SW 1271 (cell line): ENCODE data around the gene LPAR3.
"Not testable (repeated sequence)": the region's sequence is repeated elsewhere in the genome, so short reads cannot be mapped to it uniquely, and the experiment has no call there.

Experiments
- DNase-seq, 2 experiments: peaks; one replicate each; lab custom pipeline; 2025; lab: John Stamatoyannopoulos, UW

LPAR3 gene

GRCh38 chr1:84907095-84907827 is 14.3 kb upstream of the LPAR3 start:
- no peak for DNase-seq

- DNase-seq = not testable (repeated sequence)
These were observed 9.7 kb upstream of the LPAR3 start for GRCh38 chr1:84902727-84903126.

DNA sequence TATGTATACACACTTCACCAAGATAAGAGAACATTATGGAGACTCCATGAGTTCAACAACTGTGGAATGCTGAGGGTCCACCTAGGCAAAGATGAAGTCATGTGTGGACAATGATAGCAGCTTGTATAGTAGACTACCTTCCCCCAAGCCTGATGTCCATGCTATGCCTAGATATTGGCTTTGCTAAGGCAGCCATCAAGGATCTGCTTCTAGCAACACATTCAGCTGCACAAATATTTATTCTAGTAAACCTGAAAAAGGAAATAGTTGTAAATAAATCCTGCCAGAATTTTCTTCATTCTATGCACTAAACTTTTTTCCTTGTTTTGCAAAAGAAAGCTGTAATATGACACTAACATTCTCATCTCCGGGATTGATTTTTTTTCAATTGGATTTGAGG is 7.0 kb upstream of the LPAR3 start:
- no peak for DNase-seq

DNA sequence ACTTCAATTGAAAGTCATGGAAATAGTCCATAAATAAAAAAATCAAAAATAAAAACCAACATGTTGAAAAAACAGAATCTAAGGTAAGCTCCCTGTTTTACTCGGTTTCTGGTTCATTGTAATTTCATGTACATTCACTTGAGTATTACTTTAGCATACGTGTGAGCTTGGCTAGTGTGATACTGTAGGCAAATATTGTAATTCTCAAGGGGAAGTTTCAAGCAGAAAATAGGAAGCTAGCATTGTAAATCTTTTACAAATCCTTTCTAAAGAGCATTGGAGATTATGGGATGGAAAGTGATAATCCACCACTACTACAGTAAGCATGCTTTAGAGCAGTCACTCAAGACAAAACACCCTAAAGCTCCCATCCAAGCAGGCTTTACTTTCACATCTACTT is 3.3 kb upstream of the LPAR3 start:
- DNase-seq = no peak

DNA sequence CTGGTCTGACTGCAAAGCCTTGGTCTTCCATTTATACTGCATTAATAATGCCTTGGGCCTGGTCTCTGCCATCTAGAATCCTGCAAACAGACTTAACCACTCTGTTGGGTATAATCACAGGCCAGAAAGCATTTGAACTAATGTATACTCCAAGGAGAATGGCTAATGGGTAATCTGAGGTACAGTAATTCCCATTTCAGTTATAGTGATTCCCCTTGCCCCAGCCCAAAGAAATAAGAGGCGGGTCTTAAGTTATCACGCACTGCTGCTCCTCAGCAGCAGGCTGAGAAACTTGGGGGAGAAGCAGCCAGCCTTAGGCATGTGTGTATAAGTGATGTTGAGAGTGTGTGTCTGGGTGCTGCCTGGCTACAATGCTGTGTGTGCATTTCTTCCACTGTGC is 2.4 kb downstream of the LPAR3 start:
- no peak for DNase-seq

DNA sequence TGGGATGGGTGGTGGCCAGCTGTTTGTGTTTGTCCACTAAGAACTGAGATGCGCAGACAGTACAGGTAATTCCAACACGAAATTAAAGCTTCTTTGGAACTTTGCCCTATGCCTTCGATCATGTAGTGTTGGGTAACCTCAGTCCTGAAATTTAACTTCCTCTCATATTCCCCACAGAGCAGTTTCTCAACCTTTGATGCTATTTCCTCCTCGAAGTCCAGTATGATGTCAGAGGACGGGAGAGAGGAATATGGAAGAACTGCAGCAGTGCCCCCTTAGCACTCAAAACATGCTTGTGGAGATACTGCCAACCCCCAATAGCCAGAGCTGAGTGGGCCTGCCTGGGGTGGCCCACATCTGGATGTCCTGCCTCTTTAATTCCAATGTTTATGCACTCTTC is 3.6 kb downstream of the LPAR3 start:
- no peak for DNase-seq

- no peak for DNase-seq
These were observed 4.3 kb downstream of the LPAR3 start for GRCh38 chr1:84888753-84889152.

GRCh38 chr1:84887261-84887934 is 5.6 kb downstream of the LPAR3 start:
- no peak for DNase-seq

GRCh38 chr1:84885469-84885868 is 7.5 kb downstream of the LPAR3 start:
- DNase-seq = no peak

DNA sequence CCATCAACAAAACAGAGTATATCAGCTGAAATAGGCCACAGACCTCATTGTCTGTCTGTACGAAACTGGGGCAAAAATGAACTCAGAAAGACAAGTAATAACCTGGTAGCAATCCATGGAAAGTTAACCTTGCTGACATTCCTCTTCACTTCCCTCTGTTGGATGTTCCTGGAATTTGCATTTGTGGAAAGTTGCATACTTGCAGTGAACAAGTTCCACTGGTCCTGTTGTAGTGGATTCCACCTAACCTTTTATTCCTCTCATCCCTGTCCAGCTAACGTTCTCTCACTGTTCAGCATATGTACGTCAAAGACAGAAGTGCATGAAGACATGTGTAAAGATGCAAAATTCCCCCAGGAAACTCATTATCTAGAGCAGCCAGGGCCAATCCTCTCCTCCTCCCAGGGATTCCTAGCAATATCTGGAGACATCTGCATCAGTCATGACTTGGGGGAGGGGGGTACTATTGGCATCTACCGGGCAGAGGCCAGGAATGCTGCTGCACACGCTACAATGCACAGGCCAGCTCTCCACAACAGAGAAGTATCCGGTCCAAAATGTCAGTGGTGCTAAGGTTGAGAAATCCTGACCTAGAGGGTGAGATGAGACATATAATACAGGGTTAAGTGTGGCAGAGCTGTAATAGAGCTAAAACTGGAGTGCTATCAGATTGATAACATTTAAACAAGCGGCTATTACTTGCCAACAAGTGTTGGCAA is 8.2 kb downstream of the LPAR3 start:
- DNase-seq = no peak

DNA sequence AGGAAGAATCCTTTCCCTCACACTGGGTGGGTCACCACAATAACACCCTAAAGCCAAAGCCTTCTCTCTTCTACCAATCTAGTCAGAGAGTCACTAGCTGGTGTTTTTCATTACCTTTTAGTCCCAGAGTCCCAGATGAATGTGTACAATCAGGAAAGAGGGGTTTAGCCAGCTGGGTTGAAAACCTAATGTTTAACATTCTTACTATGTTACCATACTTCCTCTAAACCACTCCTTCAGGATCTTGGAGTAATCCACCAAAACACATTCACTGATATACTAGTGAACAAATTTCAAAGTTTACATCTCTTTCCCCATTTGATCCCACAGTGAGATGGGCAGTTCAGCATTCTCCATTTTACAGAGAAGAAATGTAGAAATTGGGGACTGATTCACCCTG is 9.7 kb downstream of the LPAR3 start:
- no peak for DNase-seq

DNA sequence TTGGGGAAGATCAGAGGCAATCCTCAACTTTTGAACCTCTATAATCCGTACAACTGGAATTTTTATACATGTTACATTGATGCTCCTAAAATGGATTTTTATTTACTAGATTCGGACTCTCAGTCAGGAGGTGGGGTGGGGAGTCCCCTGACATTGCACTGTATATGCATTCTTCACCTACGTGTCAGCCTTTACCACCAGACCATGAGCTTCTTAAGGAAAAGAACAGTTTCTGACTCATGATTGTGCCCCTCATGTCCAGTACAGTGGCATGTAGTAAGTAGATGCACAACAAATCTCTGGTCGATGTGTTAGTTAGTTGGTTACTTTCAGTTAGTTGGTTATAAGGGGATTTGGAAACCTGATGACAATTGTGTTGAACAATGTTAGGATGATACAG is 15.4 kb downstream of the LPAR3 start:
- DNase-seq = no peak

GRCh38 chr1:84876353-84876752 is 16.7 kb downstream of the LPAR3 start:
- DNase-seq = no peak

DNA sequence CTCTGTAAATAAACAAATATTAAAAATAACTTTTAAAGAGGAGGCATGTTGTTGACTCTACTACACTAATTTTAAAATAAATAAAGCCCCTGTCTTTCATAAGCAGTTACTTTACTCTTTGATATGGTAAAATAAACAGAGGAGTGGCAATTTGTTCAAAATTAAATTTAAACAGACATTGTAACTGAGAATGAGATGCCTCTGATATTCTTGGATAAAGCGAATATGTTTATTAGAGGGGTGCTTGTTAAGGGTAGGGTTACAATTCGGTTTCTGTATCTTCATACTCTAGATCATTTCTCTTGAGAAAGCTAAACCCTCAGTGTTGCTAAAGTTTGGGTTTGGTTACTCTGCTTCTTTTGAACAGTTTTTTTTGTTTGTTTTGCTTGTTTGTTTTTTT is 19.6 kb downstream of the LPAR3 start:
- DNase-seq = no peak

- no peak for DNase-seq
These were observed 20.2 kb downstream of the LPAR3 start for GRCh38 chr1:84872696-84873355.

DNA sequence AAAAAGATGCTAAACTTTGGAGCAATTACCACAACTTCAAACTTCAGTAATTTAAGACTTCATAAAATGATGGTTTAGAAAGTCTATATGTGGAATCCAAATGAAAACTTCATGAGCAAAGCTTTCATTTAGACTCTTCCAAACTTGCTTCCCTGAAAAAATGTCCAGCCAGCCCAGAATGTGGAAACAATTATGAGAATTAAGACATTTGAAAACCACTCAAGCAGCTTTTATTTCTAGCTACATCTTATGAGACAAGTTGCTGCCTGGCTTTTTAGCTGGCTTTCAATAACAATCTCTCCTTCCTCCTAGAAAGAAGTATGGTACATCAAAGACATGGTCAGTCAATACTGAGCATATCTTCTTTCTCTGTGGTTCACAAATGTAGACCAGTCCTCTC is 21.8 kb downstream of the LPAR3 start:
- no peak for DNase-seq

GRCh38 chr1:84870591-84870990 is 22.4 kb downstream of the LPAR3 start:
- DNase-seq = no peak

GRCh38 chr1:84869720-84870119 is 23.3 kb downstream of the LPAR3 start:
- DNase-seq = no peak

DNA sequence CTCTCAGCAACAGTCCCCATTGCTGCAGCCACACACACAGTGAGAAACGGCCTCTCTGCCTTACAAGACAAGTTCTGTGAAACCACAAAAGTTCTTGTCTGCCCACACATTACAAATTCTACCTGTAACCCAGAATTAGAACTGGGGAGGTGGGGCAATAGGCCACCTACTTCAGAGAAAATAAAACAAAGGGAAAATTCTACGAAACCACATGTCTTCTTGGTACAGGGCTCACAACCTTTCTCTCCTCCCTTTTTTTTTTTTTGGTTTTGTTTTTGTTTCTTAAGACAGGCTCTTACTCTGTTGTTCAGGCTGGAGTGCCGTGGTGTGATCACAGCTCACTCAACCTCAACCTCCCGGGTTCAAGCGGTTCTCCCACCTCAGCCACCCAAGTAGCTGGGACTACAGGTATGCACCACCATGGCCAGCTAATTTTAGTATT is 30.2 kb downstream of the LPAR3 start:
- DNase-seq = no peak

DNA sequence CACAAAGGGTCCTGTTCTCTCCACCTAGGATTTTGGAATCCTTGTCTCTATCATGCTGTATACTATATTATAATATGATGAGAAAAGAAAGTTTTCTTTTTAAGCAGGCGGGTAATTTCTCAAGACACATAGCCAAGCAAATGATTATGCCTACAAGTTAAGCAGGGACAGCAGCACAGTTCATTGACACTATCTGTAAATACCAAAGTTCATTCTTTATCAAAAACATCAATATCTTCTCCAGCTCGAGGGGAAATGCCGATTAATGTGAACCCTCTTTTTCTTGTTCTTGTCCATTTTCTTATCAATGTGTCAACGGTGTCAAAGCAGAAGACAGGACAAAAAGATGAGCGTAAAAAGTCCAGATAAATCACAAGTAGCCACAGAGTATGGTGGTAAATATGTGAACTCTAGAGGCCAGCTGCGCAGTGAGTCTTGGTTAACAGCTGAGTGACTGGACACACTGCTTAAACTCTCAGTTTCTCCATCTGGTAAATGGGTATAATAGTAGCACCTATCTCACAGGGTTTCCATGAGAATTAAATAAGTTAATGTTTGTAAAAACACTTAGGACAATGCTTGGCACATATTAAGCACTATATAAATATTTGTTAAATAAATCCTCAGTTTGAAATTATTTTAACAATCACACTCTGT is 30.9 kb downstream of the LPAR3 start:
- DNase-seq = no peak

DNA sequence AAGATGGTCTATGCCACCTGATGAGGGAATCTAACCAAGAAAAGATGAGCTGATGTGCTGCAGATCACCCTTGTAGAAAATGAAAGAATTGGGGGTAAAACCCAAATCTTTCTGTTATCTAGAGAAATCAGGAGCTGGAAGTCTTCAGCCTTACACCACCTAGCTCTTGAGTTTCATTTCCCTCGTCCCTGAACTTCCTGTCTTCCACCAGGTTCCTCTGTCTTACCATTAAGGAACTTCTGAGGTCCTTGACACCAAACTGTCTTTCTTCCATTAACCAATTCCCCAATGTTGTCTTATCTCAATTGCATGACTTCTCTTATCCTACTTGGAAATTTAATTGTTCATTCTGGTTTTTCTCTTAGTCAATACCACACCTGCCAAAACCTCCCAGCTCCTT is 31.5 kb downstream of the LPAR3 start:
- DNase-seq = no peak

DNA sequence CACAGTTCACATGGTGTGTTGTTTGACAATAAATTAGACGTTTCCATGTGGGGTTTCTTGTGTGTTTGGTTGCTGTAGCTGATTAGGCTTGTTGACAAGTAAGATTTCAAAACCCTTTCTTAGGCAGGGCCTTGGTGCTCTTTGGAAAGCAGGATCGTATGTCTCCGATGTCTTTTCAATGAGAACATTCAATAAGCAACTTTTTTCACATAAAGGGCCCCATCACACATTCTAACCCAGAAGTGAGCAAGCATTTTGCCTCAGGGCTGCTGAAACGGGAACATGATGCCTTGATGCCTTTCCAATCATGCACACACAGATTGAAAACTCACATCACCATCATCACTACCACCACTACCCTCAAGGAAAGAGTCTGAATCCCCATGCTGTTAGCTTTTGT is 33.1 kb downstream of the LPAR3 start:
- no peak for DNase-seq
